Right atrium auricular region (tissue), 2 donors: ENCODE results near the gene MOK. TPM values are rescaled to one million over a fixed set of nuclear protein-coding genes. Genes with fewer than 3 reads are reported as not detected.

Source experiments
- DNase-seq: peaks from one replicate; pipeline ENCODE4 v3.0.0-alpha.2; 2019; ENCODE audit warnings: low spot score
- H3K27ac ChIP-seq, 2 donors: fragments of 200-600 bp; sonication (generic); 1 replicate in 1 of 2; 2 replicates in 1 of 2; pipeline ENCODE4 v1.5.1; 2016 to 2019
- H3K27me3 ChIP-seq, 2 donors: fragments of 200-600 bp; sonication (generic); one replicate each; pipeline versions ENCODE4 v1.5.1 to v1.6.0; 2017 to 2019
- H3K36me3 ChIP-seq: fragments of 200-600 bp; sonication (generic); one replicate; pipeline ENCODE4 v1.5.1; 2016
- H3K4me1 ChIP-seq, 2 donors: fragments of 200-600 bp; sonication (generic); one replicate each; pipeline versions ENCODE4 v1.5.1 to v1.6.0; 2017 to 2019
- H3K4me3 ChIP-seq, 2 donors: fragments of 200-600 bp; sonication (generic); 1 replicate in 1 of 2; 2 replicates in 1 of 2; pipeline ENCODE4 v1.5.1; 2017 to 2019; ENCODE audit warnings: mild to moderate bottlenecking in 1 of 2, moderate library complexity in 1 of 2
- H3K9me3 ChIP-seq, 2 donors: fragments of 200-600 bp; sonication (generic); one replicate each; pipeline ENCODE4 v1.5.1; 2019
- CTCF ChIP-seq, 2 donors: fragments of 200-600 bp; sonication (generic); IDR thresholded peaks; one replicate each; pipeline ENCODE4 v1.5.1; 2019; ENCODE audit warnings: antibody characterized with exemption in 2 of 2
- total RNA-seq, 2 donors: library from RNA; depleted of rRNA; stranded (reverse); fragments of >200 nt; gene quantifications; one replicate each; pipeline ENCODE4 v1.1.0, GENCODE V29; 2016

MOK gene
- total RNA-seq, 2 donors from 2014 or later = 10.1 to 22.9 TPM

DNA sequence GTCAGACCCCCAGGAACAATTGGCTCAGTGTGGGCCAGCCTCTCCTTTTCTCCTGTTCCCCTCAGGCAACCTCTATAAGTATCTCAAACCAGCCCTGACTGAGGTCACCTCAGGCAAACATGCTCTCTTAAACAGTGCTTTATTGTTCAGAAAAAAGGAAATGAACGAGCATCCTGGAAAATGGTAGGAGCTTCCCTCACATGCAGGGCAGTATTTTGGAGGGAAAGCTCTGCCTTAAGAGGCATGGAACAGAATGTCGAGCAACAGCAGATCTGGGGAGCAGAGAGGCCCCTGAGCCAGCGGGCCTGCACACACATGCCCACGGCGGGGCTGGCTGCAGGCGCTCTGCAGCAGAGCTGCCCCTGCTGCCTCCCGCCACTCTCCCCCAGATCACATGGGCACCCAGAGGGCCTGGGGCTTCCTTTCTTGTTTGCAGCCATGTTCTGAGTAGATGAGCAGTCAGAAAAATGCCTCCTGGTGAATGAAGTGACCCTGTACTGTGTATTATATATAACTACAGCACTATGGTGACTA lies 42.0 kb downstream of the MOK start:
- TF ChIP-seq CTCF (IDR thresholded peaks at IDR 0.05) = no peak
- H3K36me3 ChIP-seq = no peaks in the 10 kb centered on the region
- no peaks in the 10 kb centered on the region for H3K9me3 ChIP-seq
- H3K27ac ChIP-seq = peak overlapping the region; percentile 8 to 93
- peaks cover 0 to 25% of the 10 kb centered on the region in 2 donors for H3K4me1 ChIP-seq
- no peak overlapping the region for H3K4me3 ChIP-seq
- DNase-seq = no peak
- H3K27me3 ChIP-seq = no peaks in the 10 kb centered on the region

GRCh38 chr14:102258136-102258535 lies 46.8 kb downstream of the MOK start:
- H3K36me3 ChIP-seq = no peaks in the 10 kb centered on the region
- H3K27me3 ChIP-seq = no peaks in the 10 kb centered on the region
- no peak for TF ChIP-seq CTCF (IDR thresholded peaks at IDR 0.05)
- no peak overlapping the region for H3K27ac ChIP-seq
- H3K4me1 ChIP-seq = peaks cover 0 to 8% of the 10 kb centered on the region in 2 donors
- no peak for DNase-seq
- no peaks in the 10 kb centered on the region for H3K9me3 ChIP-seq
- H3K4me3 ChIP-seq = no peak overlapping the region

GRCh38 chr14:102256716-102257115 lies 48.2 kb downstream of the MOK start:
- Histone ChIP-seq H3K27ac (no peak overlapping the region), H3K27me3 (no peaks in the 10 kb centered on the region), H3K9me3 (no peaks in the 10 kb centered on the region), H3K36me3 (no peaks in the 10 kb centered on the region), H3K4me1 (peaks cover 0 to 3% of the 10 kb centered on the region in 2 donors), H3K4me3 (no peak overlapping the region)
- no peak for DNase-seq
- TF ChIP-seq CTCF (IDR thresholded peaks at IDR 0.05) = no peak

DNA sequence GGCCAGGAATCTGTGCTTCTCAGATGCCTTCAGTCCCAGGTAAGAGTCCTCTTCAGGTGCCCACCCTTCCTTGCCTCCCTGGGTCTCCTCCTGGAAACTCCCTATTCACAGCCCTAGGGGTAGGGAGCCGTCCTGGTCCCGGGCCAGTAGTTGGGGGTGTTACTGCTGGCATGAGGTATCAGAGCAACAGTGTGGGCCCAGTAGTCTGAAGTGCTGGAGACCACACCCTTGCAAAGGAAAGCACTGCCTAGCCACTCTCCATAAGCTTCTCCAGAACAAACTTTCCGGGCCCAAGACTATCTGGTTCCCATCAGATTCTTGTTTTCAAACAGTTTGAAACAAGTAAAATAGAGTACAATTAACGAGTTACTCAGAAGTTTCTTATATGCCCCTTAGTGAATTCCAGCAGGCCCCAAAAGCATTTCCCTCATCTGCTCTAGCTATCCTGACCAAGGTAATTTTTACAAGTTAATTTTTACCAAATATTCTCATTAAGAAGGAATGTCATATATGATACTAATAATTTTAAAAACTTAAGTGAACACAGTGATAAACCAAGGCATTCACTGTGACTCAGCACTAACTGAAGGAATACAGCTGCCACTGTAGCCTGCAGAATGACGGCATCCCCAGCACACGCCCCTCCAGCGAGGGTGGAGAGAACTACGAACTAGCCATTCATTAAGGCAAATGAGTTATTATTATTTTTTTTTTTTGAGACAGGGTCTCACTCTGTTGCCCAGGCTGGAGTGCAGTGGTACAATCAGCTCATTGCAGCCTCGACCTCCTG lies 49.4 kb downstream of the MOK start:
- no peaks in the 10 kb centered on the region for H3K27me3 ChIP-seq
- H3K27ac ChIP-seq = peak overlapping the region; percentile 68 to 76
- H3K4me3 ChIP-seq = no peak overlapping the region
- DNase-seq = no peak
- no peaks in the 10 kb centered on the region for H3K9me3 ChIP-seq
- no peaks in the 10 kb centered on the region for H3K36me3 ChIP-seq
- peaks cover 0 to 3% of the 10 kb centered on the region in 2 donors for H3K4me1 ChIP-seq
- no peak for TF ChIP-seq CTCF (IDR thresholded peaks at IDR 0.05)

DNA sequence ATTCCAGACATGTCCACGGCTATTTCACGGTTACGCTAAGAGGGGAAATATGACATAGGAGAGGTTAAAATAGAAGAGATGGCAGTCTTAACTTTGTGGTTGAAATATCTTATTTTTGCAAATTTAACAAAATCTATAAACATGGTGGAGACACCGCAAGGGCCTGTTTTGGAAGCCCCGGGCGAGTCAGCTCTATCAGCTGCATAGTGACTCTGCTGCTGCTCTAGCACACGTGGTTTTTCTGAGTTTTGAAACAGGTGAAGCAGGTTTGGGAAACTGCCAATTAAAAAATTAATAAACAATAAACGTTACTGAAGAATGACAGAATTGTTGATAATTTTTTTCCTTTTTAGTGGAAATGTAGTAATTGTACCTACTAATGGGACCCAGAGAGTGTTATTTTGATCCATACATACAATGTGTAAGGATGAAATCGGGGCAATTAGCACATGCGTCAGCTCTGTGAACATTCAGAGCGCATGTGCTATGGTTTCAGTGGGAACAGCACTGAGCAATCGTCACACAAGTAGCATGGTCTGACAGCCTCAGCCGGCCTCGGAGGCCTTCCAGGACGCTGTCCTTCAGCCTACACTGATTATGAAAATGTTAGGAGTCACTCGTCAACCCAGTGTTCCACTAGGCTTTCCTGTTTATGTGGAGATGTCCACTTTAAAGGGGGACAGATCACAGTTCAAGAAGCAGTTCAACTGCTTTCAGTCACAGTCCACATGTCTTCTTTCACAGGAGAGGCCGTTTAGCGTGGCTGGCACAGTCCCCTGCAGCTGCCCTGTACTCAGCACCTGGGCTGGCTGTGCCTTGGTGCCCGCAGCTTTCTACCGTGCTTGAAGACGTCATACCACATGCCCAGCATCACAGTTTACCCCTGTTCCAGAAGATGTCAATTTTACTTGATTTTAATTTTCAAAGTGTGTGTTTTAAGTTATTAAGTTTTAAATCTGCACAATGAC lies 51.8 kb downstream of the MOK start:
- TF ChIP-seq CTCF (IDR thresholded peaks at IDR 0.05) = no peak
- no peaks in the 10 kb centered on the region for H3K27me3 ChIP-seq
- H3K4me1 ChIP-seq = peaks cover 0 to 3% of the 10 kb centered on the region in 2 donors
- no peaks in the 10 kb centered on the region for H3K9me3 ChIP-seq
- no peak overlapping the region for H3K4me3 ChIP-seq
- H3K36me3 ChIP-seq = no peaks in the 10 kb centered on the region
- H3K27ac ChIP-seq = peak overlapping the region; percentile 51 to 57
- no peak for DNase-seq
